ENCODE results near the gene COMMD6.
"Not testable (repeated sequence)": the region's sequence is repeated elsewhere in the genome, so short reads cannot be mapped to it uniquely, and the experiment has no call there.

COMMD6 gene

DNA sequence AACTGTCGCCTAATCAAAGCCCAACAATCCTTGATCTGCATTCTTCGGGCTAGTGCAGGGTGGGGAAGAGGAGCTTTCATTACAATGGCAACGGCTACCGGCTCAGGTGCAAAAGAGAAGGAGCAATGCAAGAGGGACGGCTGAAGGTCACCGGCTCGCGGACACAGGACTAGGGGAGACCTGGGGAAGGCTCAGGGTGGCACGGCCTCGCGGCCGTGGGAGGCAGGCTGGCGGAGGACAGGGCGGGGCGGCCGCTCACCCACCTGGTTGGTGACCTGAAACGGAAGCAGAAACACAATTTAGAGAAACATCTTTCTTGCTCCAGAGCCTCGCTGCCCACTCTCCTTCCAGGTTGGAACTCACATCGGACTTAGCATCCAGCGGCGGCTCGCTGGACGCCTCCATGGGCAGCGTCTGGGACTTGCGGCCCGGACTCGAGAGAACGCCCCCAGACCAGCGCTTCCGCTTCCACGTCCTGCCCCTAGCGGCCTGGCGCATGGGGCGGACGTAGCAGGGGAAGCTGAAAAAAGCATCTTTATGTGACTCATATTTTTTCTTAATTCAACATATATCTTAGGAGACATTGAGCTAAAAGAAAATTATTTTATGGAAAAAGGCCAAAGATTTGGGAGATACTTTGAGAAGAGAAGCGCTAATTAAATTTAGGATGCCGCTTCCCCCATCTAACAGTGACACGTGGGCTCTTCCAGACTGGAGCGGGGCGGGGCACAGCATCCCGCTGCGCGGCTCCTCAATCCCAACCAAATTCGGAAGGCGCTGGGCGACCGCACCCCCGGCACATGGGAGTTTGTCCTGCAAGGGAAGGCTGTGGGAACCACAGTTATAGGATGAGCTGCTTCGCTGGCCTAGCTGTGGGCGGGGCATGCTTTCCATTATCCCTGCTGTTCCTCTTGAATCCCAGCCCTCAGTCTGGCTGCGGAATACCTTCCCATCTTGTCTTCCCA, at the start of gene COMMD6:
COMMD6 (minus strand) TSS at position 441 of the 965 bp plus-strand sequence; CDS start at position 405, 36 bp downstream.
- ATAC-seq (peak; percentile 93), DNase-seq (peak; percentile 76)

DNA sequence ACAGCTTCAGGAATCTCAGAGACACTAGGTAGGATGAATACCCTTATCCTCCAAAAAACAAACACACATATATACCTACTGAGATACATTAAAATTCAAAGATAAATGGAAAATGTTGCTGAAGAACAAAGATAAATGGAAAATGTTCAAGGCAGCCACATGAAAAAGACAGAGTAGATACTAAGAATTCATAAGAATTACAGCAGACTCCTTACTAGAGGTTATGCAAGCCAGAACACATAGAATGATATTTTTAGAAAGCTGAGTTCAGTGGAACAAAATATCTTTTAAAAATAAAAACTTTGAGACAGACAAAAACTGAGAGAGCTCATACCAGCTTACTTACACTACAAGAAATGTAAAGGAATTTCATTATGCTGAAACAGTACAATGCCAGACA, 47.5 kb upstream of the COMMD6 start:
- ATAC-seq (no peak), DNase-seq (no peak)

DNA sequence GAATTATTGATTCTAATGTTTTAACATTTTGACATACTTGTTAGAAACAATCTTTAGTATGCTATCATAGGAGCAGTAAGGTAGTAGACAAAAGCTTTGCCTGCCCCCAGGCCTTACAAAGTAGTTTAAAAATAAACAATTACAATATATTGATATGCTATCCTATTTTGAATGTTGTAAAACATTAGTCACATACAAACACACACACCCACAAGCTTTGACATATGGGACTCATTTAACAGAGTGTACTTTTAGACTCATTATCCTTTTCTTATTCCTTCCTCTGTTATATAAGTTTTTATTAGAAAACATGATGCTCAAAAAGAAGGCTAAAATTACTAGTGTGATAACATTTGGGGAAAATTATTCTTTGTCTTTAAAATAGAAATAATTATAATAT, 45.5 kb upstream of the COMMD6 start:
- ATAC-seq, result no peak
- DNase-seq, result no peak

DNA sequence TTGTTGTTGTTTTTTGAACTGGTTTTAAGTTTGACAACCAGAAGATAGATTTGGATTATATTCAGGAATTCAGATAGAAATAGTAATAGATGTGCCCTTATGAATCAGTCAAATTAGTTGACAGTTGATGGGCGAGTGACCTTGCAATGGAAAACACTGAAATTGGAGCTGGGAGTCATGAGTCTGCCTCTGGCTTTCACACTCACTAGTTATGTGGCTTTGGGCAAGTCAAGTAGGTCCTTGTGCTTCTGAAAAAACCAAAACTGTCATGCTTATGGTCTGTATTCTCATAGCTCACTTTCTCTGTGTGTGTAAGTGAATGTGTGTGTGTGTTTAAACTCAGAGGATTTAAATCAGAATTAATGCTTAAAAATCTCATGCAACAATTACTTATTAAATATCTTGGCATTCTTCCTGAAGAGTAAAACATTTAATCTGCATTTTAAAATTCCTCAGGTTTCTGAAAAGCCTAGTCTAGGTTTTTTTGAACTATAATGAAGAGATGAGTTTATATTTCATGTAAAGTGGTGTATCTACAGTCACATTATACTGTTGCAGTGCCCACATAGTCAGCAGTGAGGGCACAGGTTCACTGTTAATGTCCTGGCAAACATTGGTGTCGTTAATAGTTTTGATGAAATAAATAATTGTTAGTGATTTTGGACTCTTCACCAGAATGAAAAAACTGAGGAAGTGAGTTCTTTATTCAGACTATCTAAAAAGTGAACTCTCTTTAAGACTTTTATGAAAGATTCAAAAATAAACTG, 44.4 kb upstream of the COMMD6 start:
- DNase-seq (no peak), ATAC-seq (no peak)

DNA sequence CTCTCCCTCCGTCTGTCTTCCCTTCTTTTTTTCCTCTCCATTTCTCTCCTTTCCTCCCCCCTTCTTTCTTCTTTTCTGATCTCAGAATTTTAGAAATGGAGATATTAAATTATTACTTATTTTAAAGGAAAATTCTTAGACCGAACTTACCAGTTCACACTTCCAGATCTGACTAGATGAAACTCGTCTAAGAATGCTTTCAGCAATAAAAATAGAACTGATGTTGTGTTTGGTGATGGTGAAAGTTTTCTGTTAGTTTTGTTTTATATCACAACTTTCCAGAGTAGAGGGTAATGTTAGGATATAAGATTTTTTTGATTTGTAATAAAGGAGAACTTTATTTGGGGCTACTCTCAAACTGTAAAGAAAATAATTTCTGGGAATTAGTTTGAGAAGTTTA, 41.9 kb upstream of the COMMD6 start:
- no peak for ATAC-seq
- DNase-seq, result no peak

DNA sequence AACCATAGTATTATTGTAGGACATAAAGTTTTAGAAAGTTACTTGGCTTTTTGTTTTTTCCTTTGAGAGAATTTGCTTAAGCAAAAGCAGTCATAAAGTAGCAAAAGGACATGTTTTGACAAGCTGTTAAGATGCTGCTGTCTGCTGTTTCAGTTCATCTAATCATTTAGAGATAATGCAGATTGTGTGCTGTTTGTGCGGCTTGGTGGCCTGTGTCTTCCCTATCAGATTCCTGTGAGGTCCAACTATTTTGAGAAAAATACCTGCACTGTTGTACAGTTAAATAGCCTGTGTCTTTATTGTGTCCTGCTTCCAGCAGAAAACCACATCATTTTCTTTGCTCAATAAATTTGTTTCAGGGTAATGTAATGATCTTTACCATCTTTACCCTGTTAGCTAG, 31.9 kb upstream of the COMMD6 start:
- ATAC-seq, result no peak
- no peak for DNase-seq

DNA sequence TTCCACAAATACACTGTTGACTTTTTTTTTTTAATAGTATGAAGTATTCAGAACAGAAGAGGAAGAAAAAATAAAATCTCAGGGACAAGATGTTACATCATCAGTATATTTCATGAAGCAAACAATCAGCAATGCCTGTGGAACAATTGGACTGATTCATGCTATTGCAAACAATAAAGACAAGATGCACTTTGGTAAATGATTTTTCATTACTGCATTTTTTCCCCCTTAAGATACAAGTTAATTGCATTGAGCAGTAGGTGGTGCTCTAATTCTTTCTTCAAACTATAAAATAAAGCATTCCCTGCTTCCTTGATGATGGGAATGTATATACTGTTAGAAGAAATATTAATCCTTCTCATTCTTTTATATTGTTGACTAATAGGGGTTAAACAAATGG, 29.0 kb upstream of the COMMD6 start:
- ATAC-seq (no peak), DNase-seq (no peak)

DNA sequence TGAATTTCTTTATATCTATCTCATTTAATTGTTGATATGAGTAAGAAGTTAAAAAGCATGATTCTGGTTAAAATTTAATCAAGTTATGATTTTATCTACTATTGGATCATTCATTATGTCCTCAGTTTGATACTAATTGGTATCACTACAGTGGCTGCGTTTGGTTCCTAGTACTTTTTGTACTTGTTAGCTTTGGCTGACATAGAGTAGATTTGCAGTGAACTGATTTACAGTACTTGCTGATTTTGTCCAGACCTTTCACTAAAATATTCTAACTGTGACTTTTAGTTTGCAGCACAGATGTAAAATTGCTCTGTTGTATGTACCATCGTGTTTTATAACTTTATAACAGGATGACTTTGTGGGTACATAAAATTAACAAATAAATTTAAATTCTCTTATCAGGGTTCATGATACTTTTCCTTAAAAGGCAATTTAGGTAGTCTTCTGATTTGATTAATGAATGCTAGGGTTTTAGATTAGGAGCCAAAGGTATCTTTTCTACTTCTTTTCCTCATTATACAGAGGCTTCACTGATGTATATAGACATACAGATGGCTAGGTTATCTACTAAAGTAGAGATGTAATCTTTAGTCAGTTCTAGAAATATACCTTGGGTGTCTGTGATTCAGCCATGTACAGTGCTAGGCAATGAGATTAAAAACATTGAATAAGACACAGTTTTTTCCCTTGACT, 20.7 kb upstream of the COMMD6 start:
- no peak for ATAC-seq
- DNase-seq, result no peak

DNA sequence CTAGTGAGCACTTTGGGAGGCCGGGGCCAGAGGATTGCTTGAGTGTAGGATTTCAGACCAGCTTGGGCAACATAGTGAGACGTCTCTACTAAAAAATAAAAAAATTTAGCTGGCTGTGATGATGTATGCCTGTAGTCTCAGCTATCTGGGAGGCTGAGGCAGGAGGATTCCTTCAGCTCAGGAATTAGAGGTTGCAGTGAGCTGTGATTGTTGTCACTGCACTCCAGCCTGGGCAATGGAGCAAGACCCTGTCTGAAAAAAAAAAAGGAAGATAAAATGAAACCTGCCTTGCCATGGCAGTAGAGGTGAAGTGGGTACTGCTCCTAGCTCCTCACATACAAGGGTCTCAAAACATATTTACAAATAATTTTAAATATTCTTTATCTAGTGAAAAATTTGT, 19.3 kb upstream of the COMMD6 start:
- no peak for ATAC-seq

DNA sequence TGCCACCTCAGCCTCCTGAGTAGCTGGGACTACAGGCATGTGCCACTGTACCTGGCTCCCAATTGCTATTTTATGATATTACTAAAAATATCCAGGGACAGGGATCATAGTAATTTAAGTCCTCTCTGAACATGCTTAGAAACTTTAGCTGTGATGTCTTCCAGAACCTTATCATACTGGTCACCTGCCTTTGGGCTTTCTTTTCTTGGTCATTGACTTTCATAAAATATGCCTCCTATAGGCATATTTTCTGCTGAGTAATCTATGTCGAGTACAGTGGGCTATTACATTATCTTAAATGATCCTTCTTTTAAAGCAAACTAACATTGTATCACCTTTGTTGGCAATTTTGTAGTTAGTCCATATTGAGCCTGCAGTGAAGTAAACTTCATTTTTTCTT, 18.2 kb upstream of the COMMD6 start:
- ATAC-seq, result no peak
- DNase-seq, result no peak

More for the DNA sequence above, 19.3 kb upstream of the COMMD6 start:
- no peak for DNase-seq

DNA sequence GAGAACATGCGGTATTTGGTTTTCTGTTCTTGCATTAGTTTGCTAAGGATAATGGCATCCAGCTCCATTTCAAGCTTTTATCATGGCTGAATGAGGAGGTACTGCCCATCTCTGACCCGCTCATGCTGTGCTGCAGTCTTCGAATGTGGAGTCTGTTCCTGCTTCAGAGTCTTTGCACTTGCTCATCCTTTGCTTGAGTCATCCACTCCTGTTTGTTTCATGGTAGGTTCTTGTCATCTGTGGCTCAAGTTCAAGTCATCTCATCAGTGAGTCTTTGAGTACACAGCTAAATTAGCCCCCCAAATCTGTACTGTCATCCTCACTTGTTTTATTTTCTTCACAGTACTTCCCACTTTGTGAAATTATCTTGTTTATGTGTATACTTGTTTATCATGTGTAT, 17.3 kb upstream of the COMMD6 start:
- ATAC-seq (peak; percentile 74), DNase-seq (no peak)

DNA sequence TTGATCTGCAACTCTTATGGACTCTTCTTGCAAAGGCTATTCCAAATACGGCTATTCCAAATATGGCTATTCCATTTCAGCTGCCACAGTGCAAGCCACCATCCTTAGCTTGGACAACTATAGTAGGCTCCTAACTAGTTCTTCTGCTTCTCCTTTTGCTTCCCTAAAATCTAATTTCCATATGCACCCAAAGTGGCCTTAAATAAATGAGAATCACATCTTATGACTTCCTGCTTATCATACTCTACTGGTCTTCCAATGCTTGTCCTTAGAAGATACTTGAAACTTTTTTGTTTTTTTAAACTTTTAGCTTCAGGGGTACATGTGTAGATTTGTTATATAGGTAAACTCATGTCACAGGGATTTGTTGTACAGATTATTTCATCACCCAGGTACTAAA, 16.8 kb upstream of the COMMD6 start:
- DNase-seq (no peak), ATAC-seq (no peak)

DNA sequence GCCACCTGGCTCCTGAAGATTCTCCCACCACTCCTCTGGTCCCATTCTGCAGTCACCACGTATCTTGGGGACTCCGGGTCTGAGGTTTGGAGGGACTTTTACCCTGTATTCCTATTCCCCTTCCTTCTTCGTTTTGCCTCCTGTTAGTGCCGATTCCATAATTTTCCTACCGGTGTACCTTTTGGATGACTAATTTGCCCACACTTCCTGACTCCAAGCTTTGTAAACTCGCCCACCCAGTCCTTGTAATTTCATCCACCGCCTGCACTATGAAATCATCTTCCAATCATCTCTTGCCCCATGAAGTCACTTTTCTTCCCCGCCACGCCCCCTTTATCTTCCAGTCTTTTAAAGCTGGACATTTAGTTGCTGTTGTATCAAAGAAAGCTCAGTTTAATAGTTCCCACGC, 12.5 kb upstream of the COMMD6 start:
- DNase-seq, result peak; percentile 45
- no peak for ATAC-seq

DNA sequence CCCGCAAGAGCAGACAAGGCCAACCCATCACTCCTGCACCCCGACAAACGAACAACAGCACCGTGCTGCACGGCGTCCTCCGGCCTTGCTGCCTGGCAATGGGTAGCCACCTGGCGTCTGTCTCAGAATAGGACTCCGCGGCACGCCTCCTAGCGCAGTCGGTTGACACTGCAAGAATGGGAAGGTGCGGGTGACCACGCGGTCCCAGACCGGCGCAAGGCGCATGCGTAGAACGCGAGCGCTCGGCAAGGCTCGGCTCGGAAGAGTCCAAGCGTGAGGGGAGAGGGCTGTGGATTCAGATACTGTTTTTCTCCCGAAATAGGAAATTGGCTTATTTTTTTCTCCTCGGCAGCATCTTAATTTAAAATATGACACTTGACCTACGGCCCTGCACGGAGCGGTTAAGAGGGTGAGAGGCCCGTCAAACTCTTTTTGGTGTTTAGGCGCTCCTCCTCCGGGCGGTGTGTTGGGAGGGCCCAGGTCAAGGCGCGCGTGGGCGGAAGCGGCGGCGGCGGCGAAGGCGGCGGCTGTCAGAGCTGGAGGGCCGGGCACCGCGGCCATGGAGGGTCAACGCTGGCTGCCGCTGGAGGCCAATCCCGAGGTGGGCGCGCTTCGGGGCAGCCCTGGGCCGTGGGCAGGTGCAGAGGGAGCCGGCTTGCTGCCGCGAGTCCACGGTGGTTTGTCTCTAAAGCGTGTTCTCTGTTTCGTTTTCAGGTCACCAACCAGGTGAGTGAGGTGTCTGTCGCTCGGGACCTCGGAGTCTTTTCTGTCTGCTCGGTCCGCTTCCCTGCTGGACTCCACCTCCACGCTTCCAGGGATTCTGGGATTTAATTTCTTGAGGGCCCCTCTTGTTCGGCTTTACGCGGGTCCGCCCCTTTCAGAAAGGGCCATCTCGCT, 11.9 kb upstream of the COMMD6 start, which contains the start of gene UCHL3:
UCHL3 (plus strand) TSS at position 530 of the 897 bp plus-strand sequence; CDS start at position 560, 30 bp downstream.
- DNase-seq, result peak; percentile 98
- peak; percentile 97 for ATAC-seq

DNA sequence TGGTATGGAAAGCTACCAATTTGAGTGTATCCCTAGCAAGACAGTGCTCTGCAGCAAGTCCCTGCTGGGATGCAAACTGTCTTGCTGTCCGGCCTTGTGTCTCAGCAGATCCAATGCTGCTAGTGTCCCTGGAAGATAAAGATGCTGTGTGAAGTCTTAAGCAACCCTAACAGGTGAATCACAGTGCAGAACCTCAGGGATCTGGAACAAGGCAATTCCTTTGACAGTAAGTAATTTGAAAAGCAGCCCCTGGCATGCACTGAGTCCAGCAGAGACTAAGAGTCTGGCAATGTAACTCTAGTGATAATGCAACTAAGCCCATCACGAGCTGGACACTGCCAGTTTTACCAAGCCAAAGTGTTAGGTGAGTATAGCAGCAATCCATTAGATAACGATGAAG, 10.3 kb upstream of the COMMD6 start:
- ATAC-seq (no peak), DNase-seq (no peak)

DNA sequence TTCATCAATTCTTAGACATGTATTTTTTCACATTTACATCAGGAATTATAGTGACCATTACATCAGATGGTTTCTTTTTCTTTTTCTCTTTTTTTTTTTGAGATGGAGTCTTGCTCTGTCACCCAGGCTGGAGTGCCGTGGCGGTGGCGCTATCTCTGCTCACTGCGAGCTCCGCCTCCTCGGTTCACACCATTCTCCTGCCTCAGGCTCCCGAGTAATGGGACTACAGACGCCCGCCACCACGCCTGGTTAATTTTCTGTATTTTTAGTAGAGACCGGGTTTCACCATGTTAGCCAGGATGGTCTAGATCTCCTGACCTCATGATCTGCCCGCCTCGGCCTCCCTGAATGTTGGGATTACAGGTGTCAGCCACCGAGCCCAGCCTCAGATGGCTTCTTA, 7.7 kb upstream of the COMMD6 start:
- DNase-seq, ATAC-seq: not testable (repeated sequence)

DNA sequence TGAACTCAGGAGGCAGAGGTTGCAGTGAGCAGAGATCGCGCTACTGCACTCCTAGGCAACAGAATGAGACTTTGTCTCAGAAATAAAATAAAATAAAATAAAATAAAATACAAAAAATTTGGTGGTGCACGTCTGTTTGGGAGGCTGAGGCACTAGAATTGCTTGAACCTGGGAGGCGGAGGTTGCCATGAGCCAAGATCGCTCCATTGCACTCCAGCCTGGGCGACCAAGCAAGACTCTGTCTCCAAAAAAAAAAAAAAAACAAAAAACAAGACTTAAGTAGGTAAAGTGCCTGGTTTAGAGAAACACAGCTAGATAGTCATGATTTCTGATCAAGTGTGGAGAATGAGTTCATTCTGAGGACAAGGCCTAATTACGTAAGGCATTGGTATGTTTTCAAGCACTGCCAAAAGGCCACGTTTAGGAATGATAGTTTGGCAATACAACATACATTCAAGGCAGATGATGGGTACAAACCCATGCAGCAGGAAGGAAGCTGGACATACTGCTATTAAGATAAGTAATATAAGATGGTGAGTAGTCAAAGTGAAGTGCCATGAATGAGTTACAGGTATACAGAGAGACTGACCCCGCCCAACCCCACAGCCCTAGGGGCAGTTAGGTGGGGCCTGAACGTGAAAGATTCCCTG, 7.2 kb upstream of the COMMD6 start:
- no peak for ATAC-seq
- DNase-seq, result no peak

DNA sequence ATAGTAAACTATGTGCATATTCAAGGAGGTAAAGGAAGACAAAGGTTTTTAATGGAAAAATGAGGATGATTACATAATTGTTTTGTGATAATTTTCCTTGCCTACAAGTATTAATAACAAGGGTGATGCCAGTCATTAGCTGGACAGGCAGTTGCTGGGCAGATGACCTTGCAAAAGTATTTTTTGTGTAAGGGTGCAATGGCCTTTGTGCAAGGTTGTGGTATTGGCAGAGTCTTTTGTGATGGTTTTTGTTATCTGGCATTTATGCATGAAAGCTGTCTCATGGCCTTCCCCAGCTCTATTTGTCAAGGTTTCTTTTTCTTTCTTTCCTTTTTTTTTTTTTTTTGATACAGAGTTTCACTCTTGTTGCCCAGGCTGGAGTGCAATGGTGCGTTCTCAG, 4.3 kb upstream of the COMMD6 start:
- ATAC-seq, result no peak
- DNase-seq, result no peak

DNA sequence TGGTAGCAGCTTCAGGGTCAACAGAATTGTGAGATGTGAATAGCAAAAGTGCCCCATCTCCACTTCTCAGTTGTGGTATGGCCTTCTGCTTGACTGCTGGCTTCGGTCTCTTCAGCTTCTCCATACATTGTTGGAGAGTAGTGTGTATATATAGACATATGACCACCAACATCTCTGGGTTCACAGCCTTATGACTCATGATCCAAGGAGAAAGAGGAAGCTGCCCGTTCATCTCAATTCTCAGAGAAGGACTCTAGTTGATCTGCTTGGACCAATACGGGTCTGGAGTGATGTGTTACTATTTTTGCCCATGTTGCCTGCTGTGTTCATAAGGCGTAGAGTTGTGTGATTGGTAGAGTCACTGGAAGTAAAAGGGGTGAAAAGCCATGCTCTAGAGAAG, 3.6 kb upstream of the COMMD6 start:
- no peak for DNase-seq
- no peak for ATAC-seq

DNA sequence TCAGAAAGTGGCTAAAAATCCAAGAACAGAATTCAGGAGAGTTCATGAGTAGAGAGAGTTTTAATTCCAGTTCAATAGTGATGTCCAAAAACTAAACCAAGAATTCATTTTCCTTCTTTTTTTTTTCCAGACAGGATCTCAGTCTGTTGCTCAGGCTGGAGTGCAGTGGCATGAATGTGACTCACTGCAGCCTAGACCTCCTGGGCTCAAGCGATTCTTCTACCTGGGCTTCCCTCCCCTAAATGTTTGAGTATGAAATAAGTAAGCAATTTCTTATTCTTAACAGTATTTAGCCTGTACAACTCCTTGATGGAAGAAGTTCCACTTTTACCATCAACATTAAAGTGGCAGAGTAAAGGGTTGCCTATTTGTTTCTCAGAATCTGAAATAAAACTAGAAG, 3.8 kb downstream of the COMMD6 start:
- no peak for ATAC-seq

DNA sequence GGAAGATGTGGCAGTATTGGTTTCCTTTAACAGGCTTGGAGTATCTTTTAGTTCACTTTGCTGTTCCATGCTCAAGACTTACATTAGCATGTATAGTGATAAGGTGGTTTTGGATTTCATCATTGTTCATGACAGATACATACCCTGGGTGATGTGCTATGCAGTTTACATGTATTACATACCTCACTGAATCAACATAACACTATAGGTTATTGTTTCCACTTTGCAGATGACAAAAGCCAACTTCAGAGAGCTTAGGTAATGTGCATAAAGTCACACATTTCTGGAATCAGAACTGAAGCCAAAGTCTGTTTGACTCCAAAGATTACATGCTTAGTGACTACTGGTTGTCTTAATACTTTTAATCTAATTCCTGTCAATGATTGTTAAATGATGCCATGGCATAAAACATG, 7.1 kb downstream of the COMMD6 start:
- DNase-seq (no peak), ATAC-seq (peak; percentile 77)

More for the DNA sequence above, 3.8 kb downstream of the COMMD6 start:
- DNase-seq, result no peak
